ENCODE measurements around the gene MEGF9. TPM values are rescaled to one million over a fixed set of nuclear protein-coding genes. Genes with fewer than 3 reads are reported as not detected.

MEGF9 gene
- total RNA-seq, 1 donor from 2014 or later: 17.7 TPM

GRCh38 chr9:120593250-120593954 lies 120.9 kb downstream of the MEGF9 start:
- Histone ChIP-seq H3K4me3 (ENCODE audit: insufficient read depth, low read depth, low read length) (no peak overlapping the region), H3K4me1 (ENCODE audit: insufficient read depth, low read length) (no peaks in the 10 kb centered on the region), H3K4me2 (ENCODE audit: low read length) (no peak overlapping the region), H2AFZ (ENCODE audit: low read depth, low read length) (no peak overlapping the region), H3K27me3 (ENCODE audit: insufficient read depth, low read length) (no peaks in the 10 kb centered on the region), H3K27ac (ENCODE audit: low read depth, low read length) (no peak overlapping the region), H3K36me3 (ENCODE audit: insufficient read depth, low read length) (no peaks in the 10 kb centered on the region), H3K9me3 (ENCODE audit: insufficient read depth, low read depth, low read length) (no peaks in the 10 kb centered on the region), H4K20me1 (ENCODE audit: insufficient read depth, low read length) (no peaks in the 10 kb centered on the region), H3K9ac (ENCODE audit: low read length) (no peak overlapping the region), H3K79me2 (ENCODE audit: insufficient read depth, low read length) (no peaks in the 10 kb centered on the region)
- H3K36me3 Mint-ChIP-seq (ENCODE audit: low read depth, unreplicated experiment): peaks cover 2% of the 10 kb centered on the region
- no peaks in the 10 kb centered on the region for H3K9me3 Mint-ChIP-seq (ENCODE audit: unreplicated experiment)
- TF ChIP-seq, protein P1, sequence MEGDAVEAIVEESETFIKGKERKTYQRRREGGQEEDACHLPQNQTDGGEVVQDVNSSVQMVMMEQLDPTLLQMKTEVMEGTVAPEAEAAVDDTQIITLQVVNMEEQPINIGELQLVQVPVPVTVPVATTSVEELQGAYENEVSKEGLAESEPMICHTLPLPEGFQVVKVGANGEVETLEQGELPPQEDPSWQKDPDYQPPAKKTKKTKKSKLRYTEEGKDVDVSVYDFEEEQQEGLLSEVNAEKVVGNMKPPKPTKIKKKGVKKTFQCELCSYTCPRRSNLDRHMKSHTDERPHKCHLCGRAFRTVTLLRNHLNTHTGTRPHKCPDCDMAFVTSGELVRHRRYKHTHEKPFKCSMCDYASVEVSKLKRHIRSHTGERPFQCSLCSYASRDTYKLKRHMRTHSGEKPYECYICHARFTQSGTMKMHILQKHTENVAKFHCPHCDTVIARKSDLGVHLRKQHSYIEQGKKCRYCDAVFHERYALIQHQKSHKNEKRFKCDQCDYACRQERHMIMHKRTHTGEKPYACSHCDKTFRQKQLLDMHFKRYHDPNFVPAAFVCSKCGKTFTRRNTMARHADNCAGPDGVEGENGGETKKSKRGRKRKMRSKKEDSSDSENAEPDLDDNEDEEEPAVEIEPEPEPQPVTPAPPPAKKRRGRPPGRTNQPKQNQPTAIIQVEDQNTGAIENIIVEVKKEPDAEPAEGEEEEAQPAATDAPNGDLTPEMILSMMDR (IDR thresholded peaks at IDR 0.05; ENCODE audit: insufficient read depth, low read depth, low read length): no peak
- TF ChIP-seq EZH2 (IDR thresholded peaks at IDR 0.05; ENCODE audit: insufficient read depth, low read length): no peak
- H3K27me3 Mint-ChIP-seq (ENCODE audit: low read depth, unreplicated experiment): no peaks in the 10 kb centered on the region
- no peak overlapping the region for H3K4me3 Mint-ChIP-seq (ENCODE audit: unreplicated experiment)
- FAIRE-seq (no peak), DNase-seq (ENCODE audit: low read depth) (no peak)
- no peak overlapping the region for H3K27ac Mint-ChIP-seq (ENCODE audit: unreplicated experiment)
- no peaks in the 10 kb centered on the region for H3K4me1 Mint-ChIP-seq (ENCODE audit: low read depth, unreplicated experiment)

GRCh38 chr9:120592210-120592609 lies 122.1 kb downstream of the MEGF9 start:
- H3K27ac ChIP-seq (ENCODE audit: low read depth, low read length): no peak overlapping the region
- H4K20me1 ChIP-seq (ENCODE audit: insufficient read depth, low read length): no peaks in the 10 kb centered on the region
- H3K36me3 Mint-ChIP-seq (ENCODE audit: low read depth, unreplicated experiment): peaks cover 2% of the 10 kb centered on the region
- no peak overlapping the region for H3K4me3 Mint-ChIP-seq (ENCODE audit: unreplicated experiment)
- H3K36me3 ChIP-seq (ENCODE audit: insufficient read depth, low read length): no peaks in the 10 kb centered on the region
- H3K79me2 ChIP-seq (ENCODE audit: insufficient read depth, low read length): no peaks in the 10 kb centered on the region
- no peak overlapping the region for H3K27ac Mint-ChIP-seq (ENCODE audit: unreplicated experiment)
- H3K9ac ChIP-seq (ENCODE audit: low read length): no peak overlapping the region
- H3K27me3 Mint-ChIP-seq (ENCODE audit: low read depth, unreplicated experiment): no peaks in the 10 kb centered on the region
- H3K4me2 ChIP-seq (ENCODE audit: low read length): no peak overlapping the region
- no peaks in the 10 kb centered on the region for H3K9me3 ChIP-seq (ENCODE audit: insufficient read depth, low read depth, low read length)
- H3K4me1 Mint-ChIP-seq (ENCODE audit: low read depth, unreplicated experiment): no peaks in the 10 kb centered on the region
- no peaks in the 10 kb centered on the region for H3K9me3 Mint-ChIP-seq (ENCODE audit: unreplicated experiment)
- FAIRE-seq (no peak), DNase-seq (ENCODE audit: low read depth) (no peak)
- TF ChIP-seq, protein P1 (IDR thresholded peaks at IDR 0.05; ENCODE audit: insufficient read depth, low read depth, low read length): no peak
- TF ChIP-seq EZH2 (IDR thresholded peaks at IDR 0.05; ENCODE audit: insufficient read depth, low read length): no peak
- H3K4me1 ChIP-seq (ENCODE audit: insufficient read depth, low read length): no peaks in the 10 kb centered on the region
- no peak overlapping the region for H2AFZ ChIP-seq (ENCODE audit: low read depth, low read length)
- H3K27me3 ChIP-seq (ENCODE audit: insufficient read depth, low read length): no peaks in the 10 kb centered on the region
- no peak overlapping the region for H3K4me3 ChIP-seq (ENCODE audit: insufficient read depth, low read depth, low read length)

- Mint-ChIP-seq H3K4me3 (ENCODE audit: unreplicated experiment) (no peak overlapping the region), H3K27ac (ENCODE audit: unreplicated experiment) (no peak overlapping the region), H3K4me1 (ENCODE audit: low read depth, unreplicated experiment) (no peaks in the 10 kb centered on the region), H3K9me3 (ENCODE audit: unreplicated experiment) (no peaks in the 10 kb centered on the region), H3K27me3 (ENCODE audit: low read depth, unreplicated experiment) (no peaks in the 10 kb centered on the region), H3K36me3 (ENCODE audit: low read depth, unreplicated experiment) (peaks cover 2% of the 10 kb centered on the region)
- Histone ChIP-seq H3K4me1 (ENCODE audit: insufficient read depth, low read length) (peaks cover 13% of the 10 kb centered on the region), H3K27me3 (ENCODE audit: insufficient read depth, low read length) (no peaks in the 10 kb centered on the region), H3K79me2 (ENCODE audit: insufficient read depth, low read length) (no peaks in the 10 kb centered on the region), H3K4me3 (ENCODE audit: insufficient read depth, low read depth, low read length) (no peak overlapping the region), H3K27ac (ENCODE audit: low read depth, low read length) (no peak overlapping the region), H3K9ac (ENCODE audit: low read length) (no peak overlapping the region), H3K9me3 (ENCODE audit: insufficient read depth, low read depth, low read length) (no peaks in the 10 kb centered on the region), H3K36me3 (ENCODE audit: insufficient read depth, low read length) (no peaks in the 10 kb centered on the region), H3K4me2 (ENCODE audit: low read length) (no peak overlapping the region), H2AFZ (ENCODE audit: low read depth, low read length) (peak overlapping the region; percentile 10), H4K20me1 (ENCODE audit: insufficient read depth, low read length) (no peaks in the 10 kb centered on the region)
- DNase-seq (ENCODE audit: low read depth) (no peak), FAIRE-seq (no peak)
- TF ChIP-seq EZH2 (IDR thresholded peaks at IDR 0.05; ENCODE audit: insufficient read depth, low read length): no peak
- TF ChIP-seq, protein P1 (IDR thresholded peaks at IDR 0.05; ENCODE audit: insufficient read depth, low read depth, low read length): no peak
Observed at GRCh38 chr9:120587328-120587727, 126.9 kb downstream of the MEGF9 start.

Measured in astrocyte (in vitro differentiated cells and primary cell).